Erythroblast (primary cell): ENCODE results near the gene SLC22A13.

Experiments
- GATA1 ChIP-seq: IDR thresholded peaks from 2 replicates; pipeline ENCODE4 v1.6.1; 2011; ENCODE audit warnings: low read depth, mild to moderate bottlenecking, control low read depth, low read length, moderate library complexity
- POLR2A ChIP-seq: IDR thresholded peaks from 2 replicates; pipeline ENCODE4 v1.6.1; 2011; ENCODE audit warnings: mild to moderate bottlenecking, low read length

GRCh38 chr3:38275658-38276057, 10.0 kb downstream of the SLC22A13 start:
- TF ChIP-seq POLR2A: no peak
- TF ChIP-seq GATA1: no peak
